Middle frontal gyrus (tissue), 1 donor: ENCODE measurements around the gene DNMT3B.

Experiments used
- DNase-seq: peaks from one replicate; pipeline ENCODE4 v3.0.0-alpha.2; 2015; ENCODE audit warnings: low spot score; ENCODE audit errors: extremely low spot score

The DNMT3B gene

DNA sequence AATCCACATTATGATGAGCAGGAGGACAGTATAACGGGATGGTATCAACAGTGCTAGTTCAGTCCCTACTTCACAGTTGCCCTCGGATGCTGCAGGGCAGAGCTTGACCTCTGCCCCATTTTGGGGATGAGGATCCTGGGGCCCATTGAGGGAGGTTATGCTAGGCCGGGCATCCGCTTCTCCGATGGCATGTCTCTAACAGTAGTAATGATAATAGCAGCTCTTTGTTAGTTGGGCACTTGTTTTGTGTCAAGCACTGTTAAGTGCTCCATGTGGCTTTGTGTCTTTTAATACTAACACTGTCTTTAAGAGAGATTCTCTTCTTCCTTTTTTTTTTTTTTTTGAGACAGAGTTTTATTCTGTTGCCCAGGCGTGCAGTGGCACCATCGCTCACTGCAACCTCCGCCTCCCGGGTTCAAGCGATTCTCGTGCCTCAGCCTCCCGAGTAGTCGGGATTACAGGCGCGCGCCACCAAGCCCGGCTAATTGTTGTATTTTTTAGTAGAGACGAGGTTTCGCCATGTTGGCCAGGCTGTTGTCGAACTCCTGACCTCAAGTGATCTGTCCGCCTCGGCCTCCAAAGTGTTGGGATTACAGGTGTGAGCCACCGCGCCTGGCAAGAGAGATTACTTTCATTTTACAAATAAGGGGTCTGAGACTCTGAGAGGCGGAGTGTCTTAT, 58.7 kb downstream of the DNMT3B start:
- no peak for DNase-seq

DNA sequence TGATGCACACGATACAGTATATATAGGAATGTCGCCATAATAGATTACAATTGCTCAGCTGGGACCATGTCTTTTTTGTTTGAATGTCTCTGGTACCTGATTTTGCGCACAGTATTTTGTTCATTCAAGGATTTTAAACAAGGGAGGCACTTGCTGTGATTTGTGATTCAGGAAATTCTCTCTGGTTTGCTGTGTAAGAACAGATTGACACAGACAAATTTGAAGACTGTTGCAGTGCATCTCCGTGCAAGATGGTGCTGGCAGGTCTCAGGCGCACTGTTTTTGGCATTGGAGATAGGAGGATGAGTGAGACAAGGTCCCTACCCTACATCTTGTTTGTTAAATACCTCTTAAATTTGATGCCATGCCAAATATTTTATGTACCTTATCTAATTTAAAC, 60.0 kb downstream of the DNMT3B start:
- no peak for DNase-seq

DNA sequence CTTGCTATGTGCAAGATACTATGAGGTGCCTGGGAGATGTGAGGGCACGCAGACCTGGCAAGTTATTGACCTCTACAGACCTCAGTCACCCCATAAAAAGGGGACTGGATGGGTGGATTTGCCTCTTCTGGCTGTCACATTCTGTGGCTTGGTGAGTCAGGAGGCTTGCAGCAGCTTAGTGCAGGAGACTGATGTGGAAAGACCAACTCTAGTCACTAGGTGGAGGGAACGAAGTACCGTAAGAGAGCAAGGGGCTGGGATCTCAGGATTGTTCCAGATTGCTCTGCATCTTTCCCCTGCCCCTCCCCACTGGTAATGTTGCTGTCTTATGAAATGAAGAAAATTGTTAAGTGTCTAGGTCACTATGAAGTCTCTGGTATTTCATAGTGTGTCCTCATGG, 60.9 kb downstream of the DNMT3B start:
- no peak for DNase-seq

DNA sequence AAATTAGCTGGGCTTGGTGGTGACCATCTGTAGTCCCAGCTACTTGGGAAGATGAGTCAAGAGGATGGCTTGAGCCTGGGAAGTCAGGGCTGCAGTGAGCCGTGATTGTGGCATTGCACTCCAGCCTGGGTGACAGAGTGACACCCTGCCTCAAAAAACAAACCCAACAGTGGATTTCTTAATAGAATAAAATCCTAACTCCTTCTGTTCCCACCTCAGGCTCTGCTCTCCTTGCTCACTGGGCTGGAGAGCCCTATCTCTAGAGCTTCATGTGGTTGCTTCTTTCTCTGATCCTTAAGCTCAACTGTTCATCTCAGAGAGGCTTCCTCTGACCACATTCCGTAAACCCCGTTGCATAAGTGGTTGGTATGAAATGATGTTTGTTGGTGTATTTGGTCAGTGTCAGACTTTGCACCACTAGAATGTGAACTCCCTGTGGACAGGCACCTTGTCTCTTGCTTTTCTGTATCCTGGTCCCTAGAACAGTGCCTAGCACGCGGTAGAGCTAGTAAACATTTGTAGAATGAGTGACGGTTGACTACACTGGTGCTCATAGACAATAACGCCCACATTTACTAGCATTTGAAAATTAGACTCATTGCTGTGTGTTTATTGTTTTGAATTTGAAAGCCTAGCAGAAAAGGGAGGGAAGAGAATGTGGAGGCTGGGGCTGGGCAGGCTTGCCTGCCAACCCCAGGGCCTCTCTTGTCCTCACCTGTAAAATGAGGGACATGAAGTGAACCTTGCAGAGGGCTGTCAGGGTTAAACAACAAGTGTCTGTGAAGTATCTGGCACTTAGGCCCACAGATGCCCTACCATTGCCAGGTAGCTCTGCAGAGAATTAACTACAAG, 61.8 kb downstream of the DNMT3B start:
- no peak for DNase-seq

DNA sequence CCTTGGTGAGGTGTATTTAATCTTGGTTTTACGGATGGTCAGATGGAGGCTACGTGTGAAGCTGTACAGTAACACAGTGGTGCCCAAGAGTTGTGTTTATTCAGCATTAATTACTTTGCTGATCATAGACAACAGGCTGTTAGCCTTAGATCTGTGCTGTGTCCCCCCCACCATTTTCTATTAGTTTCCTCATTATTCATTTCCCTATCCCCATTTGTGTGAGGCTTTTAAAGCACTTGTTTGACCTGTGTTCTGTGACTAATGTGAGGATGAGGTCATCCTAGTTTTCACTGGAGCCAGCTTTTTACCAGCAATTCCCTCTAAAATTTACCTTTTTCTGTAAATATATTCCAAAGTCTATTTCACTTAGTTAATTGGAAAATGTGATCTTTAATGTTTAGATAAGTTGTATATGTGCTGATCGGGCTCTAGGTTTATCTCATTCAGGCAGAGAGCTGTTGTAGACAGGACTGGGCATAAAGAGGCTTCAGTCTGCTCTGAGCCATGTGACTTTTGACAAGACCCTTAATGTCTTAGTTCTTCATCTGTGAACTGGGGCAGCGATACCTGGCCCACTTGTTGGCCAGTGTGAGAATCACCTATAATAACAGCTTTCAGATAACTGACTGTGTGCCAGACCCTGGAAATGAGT, 66.0 kb downstream of the DNMT3B start:
- DNase-seq, result no peak

DNA sequence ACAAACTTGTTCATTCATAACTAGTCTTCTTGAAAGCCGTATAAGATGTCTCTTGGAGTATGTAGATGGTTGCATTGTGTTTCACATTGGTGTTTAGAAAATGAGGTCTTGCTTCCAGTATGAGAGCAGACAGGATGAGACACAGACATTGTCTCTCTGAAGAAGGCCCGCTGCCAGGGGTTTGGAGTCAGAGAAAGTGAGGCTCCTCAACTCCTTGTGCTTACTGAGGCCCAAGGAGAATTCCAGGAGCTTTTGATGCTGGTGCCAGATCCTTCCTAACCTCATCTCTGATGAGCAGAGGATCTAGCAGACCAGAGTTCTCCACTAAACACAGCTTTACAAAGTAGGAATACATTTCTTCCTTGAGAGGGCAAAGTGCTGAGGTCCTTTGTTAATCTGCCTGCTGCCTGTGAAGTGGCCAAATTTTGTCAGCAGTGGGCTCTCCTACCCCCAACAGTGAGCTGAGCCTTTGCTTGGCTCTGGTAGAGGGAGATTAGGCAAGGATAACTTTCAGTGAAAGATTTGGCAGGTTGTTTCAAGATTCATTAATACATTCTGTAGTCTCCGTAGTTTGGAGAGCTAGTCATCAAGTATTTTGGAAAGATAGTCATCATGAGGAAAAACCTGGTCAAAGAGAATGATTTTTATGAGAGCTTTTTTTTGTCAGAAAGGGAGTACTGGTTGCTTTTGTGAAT, 67.3 kb downstream of the DNMT3B start:
- no peak for DNase-seq

DNA sequence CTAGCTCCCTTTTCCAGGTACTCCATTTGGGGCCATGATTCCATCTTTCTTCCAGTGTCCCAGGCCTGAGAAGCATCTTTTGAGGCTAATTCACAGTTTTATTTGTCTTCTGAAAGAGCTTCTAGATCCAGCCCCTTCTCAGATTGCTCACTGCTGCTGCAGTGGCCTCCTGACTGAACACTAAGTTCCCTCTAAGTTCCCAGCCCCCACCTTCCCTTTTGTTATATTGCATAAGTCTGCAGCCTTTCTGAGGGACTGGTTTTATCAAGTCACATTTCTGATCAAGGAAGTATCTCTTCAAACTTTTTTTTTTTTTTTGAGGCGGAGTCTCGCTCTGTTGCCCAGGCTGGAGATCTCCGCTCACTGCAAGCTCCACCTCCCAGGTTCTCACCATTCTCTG, 68.3 kb downstream of the DNMT3B start:
- DNase-seq, result no peak

DNA sequence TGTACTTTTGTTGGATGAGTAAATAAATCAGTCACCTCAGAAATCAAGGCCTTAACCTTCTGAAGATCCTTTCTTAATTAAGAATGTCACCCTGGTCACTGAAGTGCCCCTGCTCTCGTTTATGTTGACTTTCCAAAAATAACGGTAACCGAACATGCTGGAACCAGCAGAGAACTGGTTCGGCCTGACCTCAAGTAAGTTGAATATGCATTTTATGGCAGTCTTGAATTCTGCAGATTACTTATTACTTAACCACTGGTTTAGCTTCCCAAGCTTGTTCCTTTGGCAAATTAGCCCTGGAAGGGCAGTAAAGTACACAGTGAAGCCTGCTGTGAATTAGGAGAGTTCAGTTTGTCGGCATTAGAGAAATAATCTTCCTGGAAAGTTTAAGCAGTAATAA, 69.8 kb downstream of the DNMT3B start:
- DNase-seq, result no peak

DNA sequence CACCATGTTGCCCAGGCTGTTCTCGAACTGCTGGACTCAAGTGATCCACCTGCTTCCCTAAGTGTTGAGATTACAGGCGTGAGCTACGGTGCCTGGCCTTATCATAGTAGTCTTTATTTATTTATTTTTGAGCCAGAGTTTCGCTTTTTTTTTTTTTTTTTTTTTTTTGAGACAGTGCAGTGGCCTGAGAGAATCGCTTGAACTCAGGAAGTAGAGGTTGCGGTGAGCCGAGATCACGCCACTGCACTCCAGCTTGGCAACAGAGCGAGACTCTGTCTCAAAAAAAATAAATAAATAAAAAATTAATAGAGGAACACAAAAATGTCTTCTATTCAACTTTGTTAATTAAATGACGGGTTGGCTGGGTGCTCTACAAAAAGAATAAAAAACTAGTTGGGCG, 70.5 kb downstream of the DNMT3B start:
- DNase-seq, result no peak

DNA sequence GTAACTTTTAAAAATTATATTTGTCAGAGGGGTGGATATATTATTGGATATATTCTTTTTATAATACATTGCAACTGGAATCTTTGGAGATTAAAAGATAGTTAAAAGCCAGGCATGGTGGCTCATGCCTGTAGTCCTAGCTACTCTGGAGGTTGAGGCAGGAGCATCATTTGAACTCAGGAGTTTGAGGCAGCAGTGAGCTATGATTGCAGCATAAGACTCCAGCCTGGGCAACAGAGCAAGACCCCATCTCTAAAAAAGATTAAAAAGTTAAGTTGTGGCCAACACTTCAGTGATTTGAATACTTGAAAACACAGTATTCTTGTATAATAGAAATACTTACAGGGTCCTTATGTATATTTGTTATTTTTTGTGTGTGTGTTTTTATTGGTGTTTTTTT, 72.8 kb downstream of the DNMT3B start:
- DNase-seq, result no peak

DNA sequence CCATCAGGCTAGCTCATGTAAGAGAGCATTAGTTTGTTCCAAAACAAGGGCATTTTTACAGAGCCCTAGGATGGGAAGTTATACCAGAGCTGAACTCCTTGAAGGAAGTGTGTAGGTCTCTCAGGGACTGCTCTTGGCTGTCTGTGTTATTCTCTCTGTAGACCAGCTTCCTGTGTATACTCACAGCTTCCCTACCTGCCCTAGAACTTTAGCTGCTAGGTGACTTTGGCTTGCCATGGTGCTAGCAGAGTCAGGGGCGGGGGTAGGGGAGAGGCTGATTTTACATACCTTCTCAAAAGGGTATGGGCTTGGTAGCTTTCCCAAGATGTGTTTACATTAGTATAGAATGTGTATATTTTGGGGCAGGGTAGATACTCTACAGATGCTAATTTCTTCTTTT, 75.0 kb downstream of the DNMT3B start:
- DNase-seq, result no peak

DNA sequence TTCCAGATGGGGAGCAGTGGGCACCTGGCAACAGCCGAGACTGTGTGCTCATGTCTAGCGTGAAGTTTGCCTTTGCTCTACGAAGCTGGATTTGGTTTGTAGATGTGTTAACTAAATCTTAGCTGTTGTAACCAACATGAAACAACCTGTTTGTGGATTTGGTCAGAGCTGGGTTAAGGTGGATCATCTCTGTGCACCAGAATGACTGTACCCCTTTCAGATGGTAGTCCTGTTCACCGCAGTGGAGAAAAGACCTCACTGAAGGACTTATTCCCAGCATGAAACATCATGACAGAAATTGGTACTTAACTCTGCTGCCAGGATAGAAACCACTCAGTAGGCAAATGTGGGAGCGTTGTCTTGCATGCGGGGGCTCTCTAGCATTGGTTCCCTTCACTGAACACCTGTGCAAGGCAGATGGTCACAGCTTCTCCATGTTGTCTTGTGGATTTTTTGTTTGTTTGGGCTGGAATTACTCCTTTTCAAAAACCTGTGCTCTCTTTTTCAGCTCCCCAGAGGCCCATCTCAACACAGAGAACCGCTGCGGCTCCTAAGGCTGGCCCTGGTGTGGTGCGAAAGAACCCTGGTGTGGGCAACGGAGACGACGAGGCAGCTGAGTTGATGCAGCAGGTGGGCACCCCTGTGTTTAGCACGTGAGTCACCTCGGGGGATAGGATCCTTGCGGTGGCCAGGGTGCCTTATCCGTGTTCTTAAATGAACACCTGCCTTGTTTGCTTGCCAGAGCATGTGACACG, 77.2 kb downstream of the DNMT3B start:
- no peak for DNase-seq

DNA sequence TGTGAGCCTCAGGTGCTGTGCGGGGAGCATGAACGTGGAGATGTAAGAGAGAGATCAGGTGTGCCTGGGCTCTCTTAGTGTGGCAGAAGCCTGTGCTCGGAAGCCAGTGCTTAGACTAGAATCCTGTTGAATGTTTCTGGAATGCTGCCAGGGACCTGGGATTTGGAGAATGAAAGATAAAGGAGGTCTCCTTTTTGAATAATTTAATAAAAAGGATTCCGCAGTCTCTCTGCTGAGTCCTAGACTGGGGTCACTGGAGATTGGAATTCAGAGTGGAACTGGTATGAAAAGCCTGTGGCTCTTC, 77.7 kb downstream of the DNMT3B start:
- no peak for DNase-seq

DNA sequence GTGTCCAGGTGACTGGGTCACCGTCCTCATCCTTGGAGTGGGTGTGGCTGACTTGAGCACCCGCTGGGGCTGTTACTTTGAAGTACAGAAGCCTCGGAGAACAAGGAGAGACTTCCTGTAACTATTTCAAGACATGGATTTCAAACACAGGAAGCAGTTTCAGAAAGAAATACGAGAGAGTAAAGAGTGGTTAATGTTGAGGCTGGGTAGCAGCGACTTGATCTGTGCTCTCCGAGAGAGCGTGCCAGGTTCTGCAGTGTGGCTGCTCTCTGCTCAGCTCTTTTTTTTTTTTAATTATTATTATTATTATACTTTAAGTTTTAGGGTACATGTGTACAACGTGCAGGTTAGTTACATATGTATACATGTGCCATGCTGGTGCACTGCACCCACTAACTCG, 79.0 kb downstream of the DNMT3B start:
- DNase-seq, result no peak

DNA sequence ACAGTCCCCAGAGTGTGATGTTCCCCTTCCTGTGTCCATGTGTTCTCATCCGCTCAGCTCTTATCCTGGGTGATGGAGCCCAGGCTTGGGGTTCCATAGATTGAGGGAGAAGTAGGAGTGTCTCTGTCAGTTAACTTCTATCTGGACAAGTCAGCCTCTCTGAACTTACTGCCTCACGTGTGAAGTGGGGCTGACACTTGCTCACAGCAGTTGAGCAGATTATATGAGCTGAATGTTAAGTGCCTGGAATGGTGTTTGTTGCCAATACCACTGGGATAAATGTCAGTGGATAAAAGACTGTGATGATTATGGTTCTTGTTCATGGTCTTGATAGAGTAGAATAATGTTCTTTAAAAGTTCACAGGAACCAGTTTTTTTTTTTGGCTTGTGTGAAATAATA, 79.4 kb downstream of the DNMT3B start:
- no peak for DNase-seq

DNA sequence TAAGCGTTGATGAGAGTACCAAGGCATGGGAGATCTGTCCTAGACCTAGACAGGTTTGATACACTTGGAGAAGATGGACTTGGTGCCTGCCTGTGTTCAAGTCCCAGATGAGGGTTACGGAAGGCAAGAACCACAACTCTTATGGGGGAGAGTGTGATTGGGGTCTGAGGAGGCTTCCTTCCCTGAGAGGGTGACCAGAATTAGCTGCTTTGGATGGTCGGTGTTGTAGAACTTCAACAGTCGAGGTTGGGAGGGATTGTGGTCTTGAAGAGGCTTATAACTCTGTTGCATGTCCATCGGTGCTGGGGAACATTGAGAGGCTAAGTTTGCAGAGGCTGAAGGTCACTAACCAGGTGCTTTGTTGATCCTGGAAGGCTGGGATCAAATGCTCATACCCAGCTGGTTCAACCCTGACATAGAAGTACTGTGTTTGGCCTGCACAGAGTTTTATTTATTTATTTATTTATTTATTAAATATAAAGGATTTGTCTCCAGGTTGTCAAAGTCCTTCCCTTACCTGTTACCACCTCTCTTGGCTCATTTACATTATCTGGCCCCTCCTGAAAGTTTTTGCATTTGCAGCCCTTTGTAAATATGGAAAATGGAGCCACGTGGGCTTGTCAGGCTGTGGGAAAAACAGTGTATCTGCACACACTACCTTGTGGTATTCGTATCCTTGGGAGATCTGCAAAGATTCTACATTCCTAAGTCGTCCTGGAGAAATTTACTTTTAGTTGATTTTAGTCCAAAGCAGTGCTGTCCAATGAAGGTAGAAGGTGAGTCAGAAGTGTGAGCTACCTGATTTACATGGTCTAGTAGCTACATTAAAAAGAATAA, 80.7 kb downstream of the DNMT3B start:
- no peak for DNase-seq

DNA sequence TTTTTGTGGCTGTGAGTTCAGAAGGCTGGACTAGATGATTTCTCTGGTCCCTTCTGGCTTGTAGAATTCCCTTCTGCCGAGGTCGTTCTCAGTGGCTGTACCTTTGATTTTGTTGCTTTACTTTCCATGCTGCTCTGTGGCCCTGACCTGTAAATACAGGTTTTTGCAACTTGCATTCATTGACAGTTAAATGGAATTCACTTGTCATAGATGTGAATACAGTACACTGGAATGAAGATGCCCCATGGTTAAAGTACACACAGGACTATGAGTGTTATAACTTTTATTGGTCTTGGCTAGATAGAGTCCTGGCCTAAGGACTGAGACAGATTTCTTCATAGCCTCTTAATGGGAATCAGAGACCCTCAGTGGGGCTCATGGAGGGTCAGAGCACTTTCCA, 83.6 kb downstream of the DNMT3B start:
- no peak for DNase-seq

DNA sequence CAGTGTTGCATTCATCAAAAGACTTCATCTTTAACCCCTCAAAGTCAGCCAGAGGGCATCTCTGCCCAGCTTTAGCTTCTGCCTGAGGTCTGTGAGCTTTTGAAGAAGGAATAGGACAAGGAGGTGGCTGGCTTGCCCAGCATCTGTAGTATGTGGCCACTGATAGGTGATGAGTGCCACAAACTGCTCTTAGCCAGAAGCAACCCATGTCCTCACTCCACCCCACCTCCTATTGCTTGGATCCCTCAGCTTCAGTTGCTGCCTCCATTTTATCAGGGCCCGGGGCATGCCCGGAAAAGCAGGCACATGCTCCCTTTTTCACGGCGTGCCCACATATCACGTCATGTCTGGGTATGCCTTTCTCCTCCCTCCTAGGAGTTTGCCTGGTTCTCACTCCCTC, 84.7 kb downstream of the DNMT3B start:
- no peak for DNase-seq

DNA sequence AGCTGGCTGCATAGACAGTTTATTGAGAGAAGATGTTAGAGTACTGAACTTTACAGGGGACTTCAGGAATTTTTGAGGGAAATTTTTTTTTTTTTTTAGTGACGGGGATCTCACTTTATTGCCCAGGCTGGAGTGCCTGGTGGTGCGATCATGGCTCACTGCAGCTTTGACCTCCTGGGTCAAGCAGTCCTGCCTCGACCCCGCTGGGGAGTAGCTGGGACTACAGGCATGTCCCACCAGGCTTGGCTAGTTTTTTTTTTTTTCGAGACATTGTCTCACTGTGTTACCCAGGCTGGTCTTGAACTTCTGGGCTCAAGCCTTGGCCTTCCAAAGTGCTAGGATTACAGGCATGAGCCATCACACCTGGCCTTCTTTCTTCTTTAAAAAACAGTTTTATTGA, 85.8 kb downstream of the DNMT3B start:
- no peak for DNase-seq

DNA sequence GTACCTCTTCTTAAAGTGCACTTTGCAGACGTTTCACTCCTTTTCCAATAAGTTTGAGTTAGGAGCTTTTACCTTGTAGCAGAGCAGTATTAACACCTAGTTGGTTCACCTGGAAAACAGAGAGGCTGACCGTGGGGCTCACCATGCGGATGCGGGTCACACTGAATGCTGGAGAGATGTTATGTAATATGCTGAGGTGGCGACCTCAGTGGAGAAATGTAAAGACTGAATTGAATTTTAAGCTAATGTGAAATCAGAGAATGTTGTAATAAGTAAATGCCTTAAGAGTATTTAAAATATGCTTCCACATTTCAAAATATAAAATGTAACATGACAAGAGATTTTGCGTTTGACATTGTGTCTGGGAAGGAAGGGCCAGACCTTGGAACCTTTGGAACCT, 86.7 kb downstream of the DNMT3B start:
- no peak for DNase-seq

DNA sequence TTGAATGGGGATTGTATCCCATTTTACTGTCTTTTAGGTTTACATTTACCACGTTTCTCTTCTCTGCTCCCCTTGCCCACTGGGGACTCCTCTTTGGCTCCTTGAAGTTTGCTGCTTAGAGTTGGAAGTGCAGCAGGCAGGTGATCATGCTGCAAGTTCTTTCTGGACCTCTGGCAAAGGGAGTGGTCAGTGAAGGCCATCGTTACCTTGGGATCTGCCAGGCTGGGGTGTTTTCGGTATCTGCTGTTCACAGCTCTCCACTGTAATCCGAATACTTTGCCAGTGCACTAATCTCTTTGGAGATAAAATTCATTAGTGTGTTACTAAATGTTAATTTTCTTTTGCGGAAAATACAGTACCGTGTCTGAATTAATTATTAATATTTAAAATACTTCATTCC, 87.4 kb downstream of the DNMT3B start:
- no peak for DNase-seq
